IMR-90 (cell line): ENCODE measurements around the gene CEP41. TPM values are rescaled to one million over a fixed set of nuclear protein-coding genes. Genes with fewer than 3 reads are reported as not detected.

Source experiments
- ATAC-seq: fragments of 200-7000 bp; cut with Tn5 transposase; 2 replicates; pipeline ENCODE4 v1.9.1; 2020; ENCODE audit warnings: low read depth, mild to moderate bottlenecking, moderate library complexity
- BruUV-seq: library from RNA; stranded (reverse); fragments of 400-500 nt; replicated peaks from 2 replicates; lab custom pipeline; 2021; lab: Mats Ljungman, UMichigan
- CTCF ChIA-PET: fragments of 300-600 bp; formaldehyde crosslinking; extraction: SDS; loops from one replicate; lab custom pipeline; 2021; ENCODE audit warnings: antibody characterized with exemption; lab: Yijun Ruan, JAX
- POLR2A ChIA-PET: fragments of 300-600 bp; sonication (Branson Sonifier 250); formaldehyde crosslinking; loops from one replicate; lab custom pipeline; 2022; ENCODE audit warnings: antibody characterized with exemption; ENCODE audit not compliant: unreplicated experiment; lab: Charles Lee
- DNase-seq: peaks from one replicate; pipeline ENCODE4 v3.0.0; 2013
- H2AFZ ChIP-seq: replicated peaks from 2 replicates; pipeline ENCODE3; 2013; ENCODE audit warnings: low read length, mild to moderate bottlenecking; ENCODE audit not compliant: poor library complexity
- H2AK5ac ChIP-seq: 2 replicates; pipeline ENCODE4 v1.6.1; 2013; ENCODE audit warnings: low read depth, low read length, inconsistent platforms
- H2AK9ac ChIP-seq: replicated peaks from 2 replicates; pipeline ENCODE3; 2013; ENCODE audit warnings: mild to moderate bottlenecking, low read depth, low read length, moderate library complexity; ENCODE audit not compliant: poor library complexity
- H2BK120ac ChIP-seq: 2 replicates; pipeline ENCODE4 v1.6.1; 2013; ENCODE audit warnings: low read depth, low read length, inconsistent platforms
- H2BK15ac ChIP-seq: 3 replicates; pipeline ENCODE4 v1.6.1; 2013; ENCODE audit warnings: low read depth, low read length, inconsistent platforms
- H2BK20ac ChIP-seq: 2 replicates; pipeline ENCODE4 v1.6.1; 2013; ENCODE audit warnings: low read depth, mild to moderate bottlenecking, inconsistent platforms, low read length, moderate library complexity
- H2BK5ac ChIP-seq: 2 replicates; pipeline ENCODE4 v1.6.1; 2013; ENCODE audit warnings: mild to moderate bottlenecking, low read depth, low read length, inconsistent platforms; ENCODE audit not compliant: poor library complexity, severe bottlenecking
- H3K14ac ChIP-seq: replicated peaks from 2 replicates; pipeline ENCODE4 v1.6.1; 2013; ENCODE audit warnings: low read depth, low read length, inconsistent platforms
- H3K18ac ChIP-seq: 2 replicates; pipeline ENCODE4 v1.6.1; 2013; ENCODE audit warnings: low read depth, low read length, control low read depth
- H3K23ac ChIP-seq: 2 replicates; pipeline ENCODE4 v1.6.1; 2013; ENCODE audit warnings: low read depth, low read length, inconsistent platforms
- H3K27ac ChIP-seq: 2 replicates; pipeline ENCODE4 v1.5.1; 2013; ENCODE audit warnings: mild to moderate bottlenecking, control low read depth, low read length; ENCODE audit not compliant: insufficient read depth
- H3K27me3 ChIP-seq: 2 replicates; pipeline ENCODE4 v1.6.1; 2013; ENCODE audit warnings: low read length; ENCODE audit not compliant: control insufficient read depth, insufficient read depth
- H3K36me3 ChIP-seq: 2 replicates; pipeline ENCODE4 v1.6.1; 2013; ENCODE audit warnings: low read length, mixed read lengths; ENCODE audit not compliant: control insufficient read depth, insufficient read depth
- H3K4ac ChIP-seq: 2 replicates; pipeline ENCODE4 v1.6.1; 2013; ENCODE audit warnings: low read depth, low read length, inconsistent platforms
- H3K4me1 ChIP-seq: 2 replicates; pipeline ENCODE4 v1.6.1; 2013; ENCODE audit warnings: low read length, mixed read lengths; ENCODE audit not compliant: control insufficient read depth, insufficient read depth
- H3K4me2 ChIP-seq: 2 replicates; pipeline ENCODE4 v1.6.1; 2013; ENCODE audit warnings: low read depth, mild to moderate bottlenecking, control low read depth, low read length, moderate library complexity
- H3K4me3 ChIP-seq: 2 replicates; pipeline ENCODE4 v1.5.1; 2013; ENCODE audit warnings: low read depth, mild to moderate bottlenecking, control low read depth, low read length, moderate library complexity; ENCODE audit not compliant: insufficient read depth
- H3K56ac ChIP-seq: 2 replicates; pipeline ENCODE4 v1.6.1; 2013; ENCODE audit warnings: low read length, inconsistent platforms; ENCODE audit not compliant: insufficient read depth; ENCODE audit errors: extremely low read depth
- H3K79me1 ChIP-seq, 2 experiments: 2 replicates each; pipeline ENCODE4 v1.6.1; 2013; ENCODE audit warnings: low read length in 2 of 2, inconsistent platforms in 1 of 2, low read depth in 1 of 2
- H3K9ac ChIP-seq: 2 replicates; pipeline ENCODE4 v1.6.1; 2013; ENCODE audit warnings: low read depth, low read length, control low read depth
- H3K9me1 ChIP-seq: 2 replicates; pipeline ENCODE4 v1.6.1; 2013; ENCODE audit warnings: low read length, inconsistent platforms; ENCODE audit not compliant: insufficient read depth
- H3K9me3 ChIP-seq: 2 replicates; pipeline ENCODE4 v1.6.1; 2013; ENCODE audit warnings: low read length; ENCODE audit not compliant: control insufficient read depth, insufficient read depth
- H4K20me1 ChIP-seq: 2 replicates; pipeline ENCODE4 v1.6.1; 2013; ENCODE audit warnings: low read length, inconsistent platforms; ENCODE audit not compliant: insufficient read depth
- H4K5ac ChIP-seq: 2 replicates; pipeline ENCODE4 v1.6.1; 2013; ENCODE audit warnings: mild to moderate bottlenecking, low read depth, low read length, control low read depth
- H4K8ac ChIP-seq, 2 experiments: 2 replicates each; pipeline ENCODE4 v1.6.1; 2013; ENCODE audit warnings: low read depth in 2 of 2, low read length in 2 of 2, control low read depth in 1 of 2, inconsistent platforms in 1 of 2
- H4K91ac ChIP-seq: 2 replicates; pipeline ENCODE4 v1.6.1; 2013; ENCODE audit warnings: low read depth, low read length, inconsistent platforms; ENCODE audit not compliant: insufficient read depth
- FOS ChIP-seq: fragments of 150-350 bp; IDR thresholded peaks from 2 replicates; pipeline ENCODE4 v1.6.1; 2016; ENCODE audit warnings: low read depth, low read length
- MAFK ChIP-seq: IDR thresholded peaks from 2 replicates; pipeline ENCODE4 v1.6.1; 2012; ENCODE audit warnings: low read depth, low read length, improper control_type of control experiment
- MAZ ChIP-seq: IDR thresholded peaks from 2 replicates; pipeline ENCODE4 v1.6.1; 2012; ENCODE audit warnings: low read depth, mild to moderate bottlenecking, low read length, improper control_type of control experiment, moderate library complexity, borderline replicate concordance
- SMC3 ChIP-seq: fragments of 150-350 bp; IDR thresholded peaks from 2 replicates; pipeline ENCODE4 v1.6.1; 2016; ENCODE audit warnings: low read depth, mild to moderate bottlenecking, antibody characterized with exemption, low read length, moderate library complexity
- WGBS, 2 experiments: methylation state at CpG; one replicate each; pipeline versions ENCODE4 v1.1.5 to v1.1.7; 2013; ENCODE audit warnings: missing lambda C conversion rate in 2 of 2; ENCODE audit not compliant: insufficient read length in 1 of 2; ENCODE audit errors: extremely low coverage in 2 of 2; 5-methylcytosine and 5-hydroxymethylcytosine counted together
- dilution Hi-C: fragments of 300-500 bp; cut with HindIII; formaldehyde crosslinking; loops from one replicate; pipeline ENCODE4 v1.14.3; 2018; ENCODE audit warnings: low sequenced_read_pairs; ENCODE audit not compliant: unreplicated experiment
- in situ Hi-C: fragments of 300-500 bp; cut with MboI; formaldehyde crosslinking; loops from 3 replicates; pipeline ENCODE4 v1.14.3; 2019; ENCODE audit warnings: low sequenced_read_pairs, inconsistent platforms, mixed read lengths
- intact Hi-C: fragments of 100-400 bp; cut with micrococcal nuclease; formaldehyde crosslinking; loops from 2 replicates; pipeline ENCODE4 v1.10.0; 2022
- polyA plus RNA-seq, 3 experiments: library from polyadenylated mRNA; depleted of rRNA; stranded (reverse); fragments of >200 nt; gene quantifications; 2 replicates each; pipeline ENCODE4 v1.2.3, GENCODE V29; 2012; ENCODE audit warnings: low replicate concordance in 1 of 3
- total RNA-seq: library from RNA; depleted of rRNA; stranded (reverse); fragments of >200 nt; gene quantifications from 2 replicates; pipeline ENCODE4 v1.2.3, GENCODE V29; 2012

CEP41 gene
- total and polyA plus RNA-seq, 2 of the 4 experiments (the other 2 are of a cell fraction), result 12.2 to 21.9 TPM

- Histone ChIP-seq H2AK9ac (no peak overlapping the region), H3K23ac (no peak overlapping the region), H2BK120ac (no peak overlapping the region), H3K4me3 (no peak overlapping the region), H4K8ac (no peak overlapping the region), H4K5ac (no peak overlapping the region), H3K4me1 (no peaks in the 10 kb centered on the region), H2AFZ (no peak overlapping the region), H4K20me1 (no peaks in the 10 kb centered on the region), H3K27ac (no peak overlapping the region), H2BK20ac (no peak overlapping the region), H3K56ac (no peak overlapping the region), H3K27me3 (peaks cover 2% of the 10 kb centered on the region), H3K9me1 (no peaks in the 10 kb centered on the region), H3K18ac (no peak overlapping the region), H3K14ac (no peak overlapping the region), H2BK5ac (no peak overlapping the region), H3K9ac (no peak overlapping the region), H3K4me2 (no peak overlapping the region), H2BK15ac (no peak overlapping the region), H2AK5ac (no peak overlapping the region), H3K4ac (no peak overlapping the region), H3K9me3 (peaks cover 8% of the 10 kb centered on the region), H3K36me3 (no peaks in the 10 kb centered on the region), H3K79me1 (no peaks in the 10 kb centered on the region), H4K91ac (no peak overlapping the region)
- ChIA-PET POLR2A (no interaction called here), CTCF (interaction anchor here (0.5 to 0.9 kb wide), 3 partner anchors 12 to 36 kb away, joined by 3 to 4 read pairs (median 3); partner anchors contain the start of gene CEP41)
- intact Hi-C loops, result no loop called here
- no peak for DNase-seq
- WGBS, 2 experiments, result no CpG with 5 or more reads among the region's 4 CpGs
- dilution Hi-C loops, result no loop called here
- no peak for ATAC-seq
- in situ Hi-C loops, result no loop called here
- BruUV-seq, result no TSS peak
- no peak for TF ChIP-seq MAZ
- TF ChIP-seq FOS, result no peak
- TF ChIP-seq MAFK, result no peak
- no peak for TF ChIP-seq SMC3
Measured at GRCh38 chr7:130463553-130464434, 23.0 kb upstream of the CEP41 start.
